GM19099 (cell line): ENCODE measurements around the gene POLR2E.

Experiments used
- POLR2A ChIP-seq: IDR thresholded peaks from 3 replicates; pipeline ENCODE4 v1.6.1; 2011; ENCODE audit warnings: low read depth; ENCODE audit not compliant: insufficient read length; ENCODE audit errors: extremely low read depth

The POLR2E gene

DNA sequence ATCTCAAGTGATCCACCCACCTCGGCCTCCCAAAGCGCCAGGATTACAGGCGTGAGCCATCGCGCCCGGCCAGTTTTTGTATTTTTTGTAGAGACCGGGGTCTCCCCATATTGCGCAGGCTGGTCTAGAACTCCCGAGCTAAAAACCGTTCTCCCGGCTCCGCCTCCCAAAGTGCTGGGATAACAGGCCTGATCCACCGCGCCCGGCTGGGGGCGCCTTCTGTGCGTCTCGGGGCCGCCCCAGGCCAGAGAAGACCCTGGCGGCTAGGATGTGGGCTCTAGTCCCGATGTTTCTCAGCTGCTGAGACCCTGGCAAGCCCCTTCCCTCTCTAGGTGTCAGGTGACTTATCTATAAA lies 24.6 kb downstream of the POLR2E start:
- no peak for TF ChIP-seq POLR2A

DNA sequence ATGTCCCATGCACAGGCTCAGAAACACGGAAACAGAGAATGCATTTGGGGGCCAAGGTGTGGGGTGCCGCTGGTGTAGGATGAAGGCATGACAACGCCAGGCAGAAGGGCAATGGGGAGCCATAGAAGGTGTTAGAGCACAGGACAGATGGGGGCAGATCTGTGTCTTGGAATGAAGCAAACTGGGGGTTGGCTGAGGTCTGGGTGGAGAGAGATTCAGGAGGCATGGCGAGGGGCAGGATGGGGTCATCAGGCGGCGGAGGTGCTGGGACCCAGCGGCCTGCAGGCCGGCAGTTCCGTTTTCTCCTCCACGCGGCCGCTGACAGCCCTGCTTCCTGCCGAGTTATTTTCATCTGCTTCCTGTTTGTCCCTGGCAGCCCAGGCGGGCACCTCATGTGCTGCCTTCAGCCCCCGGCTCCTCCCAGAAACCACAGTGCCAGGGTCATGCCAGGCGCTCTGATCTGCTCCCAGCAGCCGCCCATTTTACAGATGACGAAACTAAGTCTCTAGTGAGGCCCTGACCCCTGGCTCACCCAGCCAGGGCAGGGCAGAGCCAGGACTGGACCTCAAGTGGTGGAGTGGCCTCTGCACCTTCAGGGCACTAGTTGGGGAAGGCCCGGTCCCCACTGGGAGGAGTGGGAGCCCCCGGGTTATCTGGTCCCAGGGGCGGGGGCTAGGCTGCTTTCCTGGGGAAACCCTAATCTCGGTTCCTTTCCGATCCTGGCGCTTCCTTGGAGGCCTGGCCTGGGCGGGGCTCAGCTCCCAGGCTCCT lies 26.0 kb downstream of the POLR2E start:
- peak; percentile 42 for TF ChIP-seq POLR2A

DNA sequence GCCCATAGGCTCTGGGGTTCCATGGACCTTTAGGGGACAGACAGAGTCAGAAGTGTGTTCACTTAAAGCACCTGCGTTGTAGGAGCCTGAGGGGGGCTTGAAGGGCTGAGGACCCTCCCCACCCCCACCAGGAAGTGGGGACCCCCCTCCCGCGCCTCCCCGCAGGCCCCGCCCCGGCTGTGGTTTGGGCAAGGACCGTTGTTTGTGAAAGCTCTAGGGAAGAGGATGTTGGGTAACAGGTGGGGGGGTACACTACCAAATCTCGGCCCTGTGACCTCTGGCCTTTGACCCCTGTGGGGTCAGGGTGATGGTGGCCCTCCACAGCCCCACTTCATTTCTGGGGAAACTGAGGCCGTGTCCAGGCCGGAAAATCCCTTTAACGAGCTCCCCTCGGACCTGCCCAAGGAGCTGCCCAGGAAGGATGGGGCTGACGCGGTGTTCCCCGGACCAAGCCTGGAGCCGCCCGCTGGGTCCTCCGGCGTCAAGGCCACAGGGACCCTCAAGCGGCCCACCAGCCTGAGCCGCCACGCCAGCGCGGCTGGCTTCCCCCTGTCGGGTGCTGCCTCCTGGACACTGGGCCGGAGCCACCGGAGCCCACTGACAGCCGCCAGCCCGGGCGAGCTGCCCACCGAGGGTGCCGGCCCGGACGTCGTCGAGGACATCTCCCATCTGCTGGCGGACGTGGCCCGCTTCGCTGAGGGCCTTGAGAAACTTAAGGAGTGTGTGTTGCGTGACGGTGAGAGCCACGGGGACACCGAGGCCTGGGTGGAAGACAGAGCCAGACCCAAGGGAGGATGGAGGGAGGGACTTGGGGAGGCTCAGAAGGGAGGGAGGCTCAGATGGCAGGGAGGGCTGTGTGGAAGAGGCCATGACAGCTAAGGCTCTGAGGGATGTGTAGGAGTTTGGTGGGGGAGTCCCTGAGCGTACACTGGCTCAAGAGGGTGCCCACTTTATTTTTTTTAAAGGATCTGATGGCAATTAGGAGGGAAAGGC lies 26.9 kb downstream of the POLR2E start:
- peak; percentile 19 for TF ChIP-seq POLR2A

DNA sequence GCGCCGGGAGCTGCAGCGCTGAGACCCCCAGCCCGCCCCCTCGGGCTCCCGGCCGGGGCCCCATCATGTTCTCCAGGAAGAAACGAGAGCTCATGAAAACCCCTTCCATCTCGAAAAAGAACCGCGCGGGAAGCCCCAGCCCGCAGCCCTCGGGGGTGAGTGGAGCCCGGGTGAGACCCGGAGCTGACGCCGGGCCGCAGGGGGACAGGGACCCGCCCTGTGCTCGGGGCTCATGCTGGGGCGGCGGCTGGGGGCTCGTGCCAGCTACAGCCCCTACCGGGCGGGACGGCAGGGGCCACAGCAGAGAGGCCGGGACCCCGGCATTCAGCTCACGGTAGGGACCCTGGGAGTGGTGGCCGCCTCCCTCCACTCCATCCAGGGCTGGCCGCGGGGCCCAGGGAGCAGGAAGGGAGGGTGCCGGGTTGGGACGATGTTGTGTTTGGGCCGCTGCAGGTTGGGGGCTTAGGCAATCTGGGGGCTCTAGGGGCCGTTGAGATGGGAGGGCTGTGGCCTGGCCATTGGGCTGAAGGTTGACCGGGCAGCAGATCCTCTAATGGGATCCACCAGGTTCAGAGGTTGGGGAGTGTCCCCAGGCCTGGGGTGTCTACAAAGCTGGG lies 27.7 kb downstream of the POLR2E start:
- peak; percentile 11 for TF ChIP-seq POLR2A

DNA sequence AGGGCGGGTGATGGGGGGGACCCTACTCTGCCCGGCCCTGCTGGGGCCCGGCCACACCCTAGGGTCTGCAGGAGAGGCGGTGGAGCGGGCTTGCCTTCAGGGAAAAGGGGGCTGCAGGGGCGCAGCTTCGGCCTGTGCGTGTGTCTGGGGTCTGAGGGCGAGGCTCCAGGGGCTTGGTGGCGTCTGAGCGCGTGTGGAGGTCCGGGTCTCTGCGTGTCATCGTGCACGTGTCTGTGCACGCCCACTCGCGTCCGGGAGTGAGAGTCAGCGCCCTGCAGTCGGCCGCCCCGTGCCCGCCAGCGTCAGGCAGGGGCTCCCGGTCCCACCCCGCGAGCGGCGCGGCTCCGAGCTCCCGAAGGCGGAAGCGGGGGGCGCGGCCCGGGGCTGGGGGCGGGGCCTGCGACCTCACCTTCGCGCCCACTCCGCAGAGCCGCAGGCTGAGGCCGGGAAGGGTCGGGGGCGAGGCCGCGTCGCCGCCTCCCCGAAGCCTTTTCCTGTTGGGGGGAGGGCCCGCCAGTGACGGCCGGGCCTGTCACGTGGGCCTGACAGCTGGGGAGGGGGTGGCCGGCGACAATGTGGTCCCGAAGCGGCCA lies 28.3 kb downstream of the POLR2E start, which contains the start of gene ARHGAP45:
TSS of gene ARHGAP45 (plus strand) at position 420 of the 593 bp plus-strand sequence. CDS start 239 bp downstream, outside the sequence.
- TF ChIP-seq POLR2A = no peak

DNA sequence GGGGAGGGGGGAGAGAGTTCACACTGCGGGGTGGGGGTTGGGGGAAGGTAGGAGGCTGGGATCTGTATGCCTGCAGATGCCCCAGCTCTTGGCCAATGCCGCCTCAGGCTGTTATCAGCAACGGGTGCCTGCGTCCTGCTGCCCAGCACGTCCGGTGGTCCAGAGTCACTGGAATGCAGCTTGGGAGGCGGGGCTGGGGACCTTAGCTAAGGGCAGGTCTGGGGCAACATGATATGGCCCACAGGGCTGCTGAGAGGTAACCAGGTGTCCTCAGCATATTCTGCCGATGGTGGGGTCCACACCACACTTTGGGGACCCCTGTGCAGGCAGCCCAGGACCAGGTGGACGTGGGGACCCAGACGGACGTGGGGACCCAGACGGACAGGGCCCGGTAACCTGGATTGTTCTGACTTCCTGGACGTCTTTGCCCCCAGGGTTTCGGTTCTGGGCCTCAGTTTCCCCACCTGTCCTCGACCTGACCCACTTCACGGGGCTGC lies 28.9 kb downstream of the POLR2E start:
- no peak for TF ChIP-seq POLR2A

DNA sequence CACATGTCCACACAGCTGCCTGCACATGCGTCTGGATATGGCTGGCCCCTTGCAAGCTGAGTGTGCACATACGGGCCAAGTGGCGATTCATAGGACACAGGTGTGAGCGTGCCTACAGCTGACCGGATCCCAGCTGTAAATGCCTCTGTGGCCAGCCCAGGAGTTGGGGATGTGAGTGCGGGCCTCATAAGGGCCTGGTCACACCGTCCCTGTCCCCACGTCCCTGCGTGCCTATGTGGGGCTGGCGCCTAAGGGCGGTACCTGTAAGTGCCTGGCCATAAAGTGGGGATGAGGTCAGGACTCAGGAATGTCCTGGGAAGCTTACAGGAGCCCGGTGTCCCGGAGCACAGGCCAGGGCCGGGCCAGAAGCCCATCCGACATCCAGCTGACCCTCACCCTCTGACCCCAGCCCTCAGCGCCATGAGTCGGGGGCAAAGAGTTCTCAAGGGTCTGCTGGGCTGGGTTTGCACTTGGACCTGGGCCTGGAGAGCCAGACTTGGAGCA lies 29.5 kb downstream of the POLR2E start:
- no peak for TF ChIP-seq POLR2A

DNA sequence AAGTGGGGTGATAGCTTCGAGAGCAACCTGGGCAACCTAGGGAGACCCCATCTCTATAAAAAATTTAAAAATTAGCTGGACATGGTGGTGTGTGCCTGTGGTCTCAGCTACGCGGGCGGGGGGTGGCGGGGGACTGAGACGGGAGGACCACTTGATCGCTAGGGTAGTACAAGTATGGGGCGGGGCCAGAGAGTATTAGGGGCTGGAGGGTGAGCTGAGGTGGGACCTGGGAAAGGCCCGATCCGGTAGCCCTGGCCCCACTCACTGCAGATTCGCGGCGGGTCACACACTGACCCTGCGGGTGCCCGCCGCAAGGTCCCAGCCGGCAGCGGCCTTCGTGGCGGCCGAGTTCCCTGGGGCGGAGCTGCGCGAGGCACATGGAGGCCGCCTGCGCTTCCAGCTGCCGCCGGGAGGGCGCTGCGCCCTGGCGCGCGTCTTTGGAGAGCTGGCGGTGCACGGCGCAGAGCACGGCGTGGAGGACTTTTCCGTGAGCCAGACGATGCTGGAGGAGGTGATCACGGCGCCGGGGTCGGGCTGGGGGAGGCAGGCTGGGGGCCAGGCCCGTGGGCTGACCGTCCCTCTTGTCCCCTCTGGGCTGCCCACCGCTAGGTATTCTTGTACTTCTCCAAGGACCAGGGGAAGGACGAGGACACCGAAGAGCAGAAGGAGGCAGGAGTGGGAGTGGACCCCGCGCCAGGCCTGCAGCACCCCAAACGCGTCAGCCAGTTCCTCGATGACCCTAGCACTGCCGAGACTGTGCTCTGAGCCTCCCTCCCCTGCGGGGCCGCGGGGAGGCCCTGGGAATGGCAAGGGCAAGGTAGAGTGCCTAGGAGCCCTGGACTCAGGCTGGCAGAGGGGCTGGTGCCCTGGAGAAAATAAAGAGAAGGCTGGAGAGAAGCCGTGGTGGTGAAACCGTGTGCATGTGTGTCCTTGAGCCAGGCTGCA lies 30.2 kb downstream of the POLR2E start:
- TF ChIP-seq POLR2A = no peak

DNA sequence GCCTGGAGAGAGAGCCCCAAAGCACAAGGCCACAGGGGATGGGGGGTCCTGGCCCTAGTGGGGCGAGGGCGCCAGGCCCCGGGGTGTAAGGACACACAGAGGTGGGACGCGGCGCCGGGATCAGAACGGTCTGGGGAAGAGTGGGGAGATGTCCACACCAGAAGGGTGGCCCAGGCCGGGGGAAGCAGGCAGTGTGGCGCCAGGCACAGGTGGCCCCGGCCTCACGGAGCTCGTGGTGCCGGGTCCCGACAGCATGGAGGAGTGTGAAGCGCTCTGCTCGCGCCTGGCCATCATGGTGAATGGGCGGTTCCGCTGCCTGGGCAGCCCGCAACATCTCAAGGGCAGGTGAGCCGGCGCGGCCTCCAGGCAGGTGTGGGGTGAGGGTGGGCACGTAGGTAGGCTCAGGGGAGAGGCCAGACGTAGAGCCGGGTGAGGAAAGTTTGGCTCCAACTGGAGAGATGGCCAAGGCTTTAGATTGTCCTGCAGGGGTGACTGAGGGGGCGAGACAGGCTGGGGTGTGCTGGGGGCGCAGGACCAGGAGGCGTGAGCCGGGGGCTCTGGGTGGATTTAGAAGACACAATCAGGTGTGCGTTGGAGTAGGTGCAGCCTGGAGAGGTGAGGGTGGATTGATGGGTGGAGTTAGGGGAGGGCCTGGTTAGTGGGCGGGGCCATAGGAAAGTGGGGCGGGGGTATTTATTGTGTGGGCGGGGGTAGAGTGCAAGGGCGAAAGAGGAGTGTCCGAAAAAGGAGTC lies 31.1 kb downstream of the POLR2E start:
- TF ChIP-seq POLR2A = no peak

DNA sequence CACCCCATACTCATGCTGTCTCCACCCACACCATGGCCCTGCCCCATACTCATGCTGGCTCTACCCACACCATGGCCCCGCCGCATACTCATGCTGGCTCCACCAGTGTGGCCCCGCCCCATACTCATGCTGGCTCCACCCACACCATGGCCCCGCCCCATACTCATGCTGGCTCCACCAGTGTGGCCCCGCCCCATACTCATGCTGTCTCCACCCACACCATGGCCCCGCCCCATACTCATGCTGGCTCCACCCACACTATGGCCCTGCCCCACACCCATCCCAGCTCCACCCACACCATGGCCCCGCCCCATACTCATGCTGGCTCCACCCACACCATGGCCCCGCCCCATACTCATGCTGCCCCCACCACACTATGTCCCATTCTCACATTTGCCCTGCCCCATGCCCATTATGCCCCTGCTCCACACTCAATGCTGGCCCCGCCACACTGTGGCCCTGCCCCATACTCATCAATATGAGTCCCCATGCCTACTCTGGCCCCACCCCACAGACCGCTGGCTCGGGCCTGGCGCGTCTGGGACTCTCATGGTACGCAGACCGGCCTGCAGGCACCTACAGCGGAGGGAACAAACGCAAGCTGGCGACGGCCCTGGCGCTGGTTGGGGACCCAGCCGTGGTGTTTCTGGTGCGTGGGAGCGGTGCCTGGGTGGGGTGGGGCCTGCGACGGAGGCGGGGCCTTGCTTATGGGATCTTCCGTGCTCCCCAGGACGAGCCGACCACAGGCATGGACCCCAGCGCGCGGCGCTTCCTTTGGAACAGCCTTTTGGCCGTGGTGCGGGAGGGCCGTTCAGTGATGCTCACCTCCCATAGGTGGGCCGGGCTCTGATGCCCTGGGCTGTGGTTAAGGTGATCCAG lies 31.9 kb downstream of the POLR2E start:
- TF ChIP-seq POLR2A = no peak

DNA sequence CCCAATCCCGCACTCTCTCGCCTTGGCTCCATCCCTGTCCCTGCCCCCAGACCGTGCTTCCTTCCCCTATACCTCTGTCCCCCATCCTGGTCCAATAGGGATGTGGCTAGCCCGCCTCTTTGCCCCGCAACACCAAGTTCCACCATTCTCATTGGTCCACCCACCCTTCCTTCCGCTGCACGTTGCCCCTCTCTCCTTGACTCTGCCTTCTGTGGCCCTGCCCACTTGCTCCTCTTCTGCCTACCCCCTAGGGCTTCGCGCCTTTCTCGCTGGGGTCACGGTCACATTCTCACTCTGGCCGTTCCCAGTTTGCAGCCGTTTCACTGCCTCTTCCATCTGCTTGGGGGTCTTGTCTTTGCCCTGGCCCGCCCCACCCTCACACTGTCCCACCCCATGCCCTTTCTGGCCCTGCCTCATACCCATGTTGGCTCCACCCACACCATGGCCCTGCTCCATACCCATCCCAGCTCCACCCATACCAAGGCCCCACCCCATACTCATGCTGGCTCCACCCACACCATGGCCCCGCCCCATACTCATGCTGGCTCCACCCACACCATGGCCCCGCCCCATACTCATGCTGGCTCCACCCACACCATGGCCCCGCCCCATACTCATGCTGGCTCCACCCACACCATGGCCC lies 32.7 kb downstream of the POLR2E start:
- no peak for TF ChIP-seq POLR2A

DNA sequence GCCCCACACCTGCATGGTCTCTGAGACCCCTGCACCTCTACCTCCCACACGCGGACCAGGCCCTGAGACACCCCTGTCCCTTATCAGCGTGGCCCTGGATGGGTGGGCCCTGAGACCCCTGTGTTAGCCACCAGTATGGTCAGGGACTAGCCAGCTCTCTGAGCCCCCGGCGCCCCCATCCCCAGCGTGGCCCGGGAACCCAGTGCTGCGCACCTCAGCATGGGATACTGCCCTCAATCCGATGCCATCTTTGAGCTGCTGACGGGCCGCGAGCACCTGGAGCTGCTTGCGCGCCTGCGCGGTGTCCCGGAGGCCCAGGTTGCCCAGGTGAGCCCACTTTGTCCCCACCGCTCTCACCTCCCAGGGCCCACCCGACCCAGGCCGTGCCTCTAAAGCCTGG lies 33.2 kb downstream of the POLR2E start:
- TF ChIP-seq POLR2A = no peak

DNA sequence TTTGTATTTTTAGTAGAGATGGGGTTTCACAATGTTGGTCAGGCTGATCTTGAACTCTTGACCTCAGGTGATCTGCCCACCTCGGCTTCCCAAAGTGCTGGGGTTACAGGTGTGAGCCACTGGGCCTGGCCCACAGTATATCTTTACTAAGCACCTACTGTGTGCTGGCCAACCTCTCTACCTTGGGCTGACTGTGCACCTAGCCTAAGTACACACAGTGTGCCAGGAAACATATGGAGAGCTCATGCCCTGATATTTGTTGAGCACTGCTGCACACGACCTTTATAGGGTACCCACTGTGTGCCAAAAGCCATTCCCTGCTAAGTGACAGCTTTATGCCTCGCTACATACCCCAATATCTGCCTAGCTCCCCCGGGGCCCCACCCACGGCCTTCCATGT lies 34.5 kb downstream of the POLR2E start:
- TF ChIP-seq POLR2A = no peak
